ENCODE results near the gene DLEC1.
"Not testable (repeated sequence)": the region's sequence is repeated elsewhere in the genome, so short reads cannot be mapped to it uniquely, and the experiment has no call there.

DLEC1 gene

DNA sequence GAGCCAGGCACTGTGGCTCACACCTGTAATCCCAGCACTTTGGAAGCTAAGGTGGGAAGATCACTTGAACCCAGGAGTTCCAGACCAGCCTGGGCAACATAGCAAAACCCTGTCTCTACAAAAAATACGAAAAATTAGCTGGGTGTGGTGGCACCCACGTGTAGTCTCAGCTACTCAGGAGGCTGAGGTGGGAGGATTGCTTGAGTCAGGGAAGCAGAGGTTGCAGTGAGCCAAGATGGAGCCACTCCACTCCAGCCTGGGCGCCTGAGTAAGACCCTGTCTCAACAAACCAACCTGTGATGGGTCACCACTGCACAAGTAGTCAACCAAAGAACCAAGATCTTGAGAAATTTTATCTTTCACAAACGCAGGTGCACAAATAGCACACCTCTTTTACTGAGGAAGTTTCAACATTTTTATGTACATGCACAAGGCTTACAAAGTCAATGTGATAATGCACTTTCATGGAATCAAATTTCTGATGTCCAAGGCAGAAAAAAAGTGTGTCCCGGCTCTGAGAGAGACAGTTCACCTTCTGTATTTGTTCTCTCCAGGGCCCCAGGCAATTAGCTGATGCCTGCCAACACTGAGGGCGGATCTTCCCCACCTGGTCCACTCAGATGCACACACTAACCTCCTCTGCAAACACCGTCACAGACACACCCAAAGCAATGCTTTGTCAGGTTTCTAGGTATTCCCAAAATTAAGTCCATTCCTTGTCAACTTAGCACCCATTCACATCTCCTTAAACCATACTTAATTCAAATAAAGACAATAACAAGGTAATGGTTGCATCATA is 85.5 kb downstream of the DLEC1 start:
- no peak for DNase-seq

DNA sequence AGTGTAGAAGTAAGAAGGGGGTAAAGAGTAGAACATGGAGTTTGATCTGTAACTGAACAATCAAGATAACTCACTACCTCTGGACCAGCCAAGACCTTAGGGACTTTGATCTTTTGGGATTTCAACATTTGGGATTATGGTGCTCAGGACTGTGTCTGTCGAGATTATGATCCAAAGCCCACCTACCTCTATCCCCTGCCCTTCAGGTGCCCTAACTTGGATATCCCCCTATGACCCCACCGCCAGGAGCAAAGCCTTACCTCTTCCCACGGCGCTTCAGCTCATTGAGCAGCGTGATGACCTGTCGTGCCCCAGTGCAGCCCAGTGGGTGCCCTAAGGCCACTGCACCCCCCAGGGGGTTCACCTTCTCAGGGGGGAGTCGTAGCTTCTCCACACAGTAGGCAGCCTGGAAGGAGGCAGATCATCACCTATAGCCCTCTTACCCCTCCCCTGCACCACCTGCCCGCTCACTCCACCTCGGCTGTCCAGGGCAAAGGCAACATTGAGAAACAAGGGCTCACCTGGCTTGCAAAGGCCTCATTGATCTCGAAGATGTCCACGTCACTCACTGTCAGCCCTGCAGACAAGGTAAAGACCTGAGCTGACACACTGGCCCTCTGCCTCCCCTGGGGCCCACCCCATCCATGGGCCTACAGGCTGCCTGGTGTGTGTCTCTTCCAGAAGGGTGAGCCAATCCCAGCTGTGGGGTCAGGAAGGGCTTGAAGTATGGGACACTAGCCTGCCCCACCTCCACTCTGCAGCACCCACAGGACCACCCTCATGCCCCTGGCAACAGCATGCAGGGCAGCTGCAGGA is 86.5 kb downstream of the DLEC1 start:
- DNase-seq: no peak

DNA sequence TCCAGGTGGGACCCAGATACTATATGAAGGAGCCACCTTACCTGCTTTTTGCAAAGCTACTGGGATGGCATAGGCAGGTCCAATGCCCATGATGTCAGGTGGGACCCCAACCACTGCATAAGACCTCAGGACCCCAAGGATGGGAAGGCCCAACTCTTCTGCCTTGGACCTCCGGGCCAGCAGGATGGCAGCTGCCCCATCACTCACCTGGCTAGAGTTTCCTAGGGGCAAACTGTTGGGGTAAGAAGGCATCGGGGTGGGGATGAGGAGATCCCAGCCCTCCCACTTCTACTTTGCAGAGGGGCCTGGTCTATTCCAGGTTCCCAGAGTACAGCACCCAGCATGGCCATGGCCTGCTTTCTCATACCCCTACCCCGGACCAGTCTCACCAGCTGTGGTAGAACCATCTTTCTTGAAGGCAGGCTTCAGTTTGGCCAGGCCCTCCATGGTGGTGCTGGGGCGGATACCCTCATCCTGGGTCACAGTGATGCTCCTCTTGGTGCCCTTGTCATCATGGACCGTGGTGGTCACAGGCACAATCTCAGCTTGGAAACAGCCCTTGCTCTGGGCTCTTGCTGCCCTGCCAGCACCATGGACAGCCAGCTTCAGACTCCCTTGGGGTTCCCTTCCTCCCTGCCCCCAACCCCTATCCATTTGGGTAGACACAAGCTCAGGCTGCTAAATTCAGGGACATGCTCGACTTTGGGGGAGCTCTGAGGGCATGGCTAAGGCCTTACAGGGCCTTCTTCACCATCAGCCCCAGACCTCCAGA is 87.3 kb downstream of the DLEC1 start:
- DNase-seq: no peak

DNA sequence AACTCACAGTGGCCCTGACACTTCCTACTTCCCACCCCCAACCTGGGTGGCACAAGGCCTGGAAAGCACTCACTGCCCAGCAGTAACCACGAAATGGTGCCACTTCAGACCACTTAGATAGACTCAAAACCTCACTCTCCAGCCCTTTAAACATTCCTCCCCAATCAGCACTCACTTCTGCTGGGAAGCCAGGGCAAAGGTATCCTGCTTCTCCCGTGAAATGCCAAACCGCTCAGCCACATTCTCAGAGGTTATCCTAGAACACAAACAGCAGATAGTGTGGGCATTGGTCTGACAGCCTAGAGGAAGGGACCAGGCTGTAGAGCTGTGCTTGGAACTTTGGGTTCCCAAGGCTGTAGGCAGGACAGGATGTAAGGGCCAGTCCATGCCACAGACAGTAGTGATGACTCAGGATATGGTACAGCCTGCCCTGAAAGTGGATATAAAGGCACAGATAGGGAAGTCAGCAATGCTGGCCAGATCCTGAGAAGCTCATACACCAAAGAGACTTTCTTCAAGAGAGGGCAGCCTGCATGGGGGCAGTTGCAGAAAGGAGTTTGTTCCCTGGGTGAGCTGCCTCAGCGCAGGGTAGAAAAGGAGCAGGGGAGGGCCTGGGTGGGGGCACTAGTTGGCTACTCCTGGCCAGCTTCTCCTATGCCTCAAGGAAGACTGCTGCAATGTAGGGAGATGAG is 88.7 kb downstream of the DLEC1 start:
- no peak for DNase-seq

DNA sequence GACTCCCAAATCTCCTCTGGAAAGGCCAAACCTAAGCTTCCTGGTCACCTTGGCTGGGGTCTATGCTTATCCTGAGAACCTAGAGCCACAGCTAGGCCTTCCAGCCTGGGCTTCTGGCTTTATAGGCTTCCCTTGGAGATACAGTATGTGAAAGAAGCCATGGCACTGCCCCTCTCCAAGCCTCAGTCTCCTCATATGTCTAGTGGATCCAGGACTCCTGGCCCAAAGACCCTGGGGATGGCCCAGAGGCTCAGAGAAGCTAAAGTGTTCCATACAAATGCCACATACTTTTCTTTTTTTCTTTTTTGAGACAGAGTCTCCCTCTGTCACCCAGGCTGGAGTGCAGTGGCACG is 89.3 kb downstream of the DLEC1 start:
- DNase-seq: no peak

DNA sequence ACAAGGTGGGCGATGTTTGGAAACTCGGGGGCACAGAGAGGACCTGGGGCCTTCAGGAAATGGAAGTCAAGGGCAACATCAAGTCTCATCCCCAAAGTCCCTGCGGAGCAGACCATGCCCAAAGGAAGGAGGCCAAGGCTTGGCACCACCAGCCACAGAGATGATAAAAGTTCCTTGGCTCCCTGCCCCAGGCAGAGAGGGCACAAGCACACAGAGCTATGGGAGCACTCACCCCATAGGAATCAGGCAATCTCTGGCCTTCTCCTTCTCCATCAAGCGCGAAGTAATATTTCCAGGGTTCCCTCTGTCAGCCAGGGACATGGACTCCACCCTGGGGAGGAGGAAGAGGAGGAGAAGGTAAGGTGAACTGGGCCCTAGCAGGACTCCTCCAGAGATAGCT is 90.0 kb downstream of the DLEC1 start:
- no peak for DNase-seq

DNA sequence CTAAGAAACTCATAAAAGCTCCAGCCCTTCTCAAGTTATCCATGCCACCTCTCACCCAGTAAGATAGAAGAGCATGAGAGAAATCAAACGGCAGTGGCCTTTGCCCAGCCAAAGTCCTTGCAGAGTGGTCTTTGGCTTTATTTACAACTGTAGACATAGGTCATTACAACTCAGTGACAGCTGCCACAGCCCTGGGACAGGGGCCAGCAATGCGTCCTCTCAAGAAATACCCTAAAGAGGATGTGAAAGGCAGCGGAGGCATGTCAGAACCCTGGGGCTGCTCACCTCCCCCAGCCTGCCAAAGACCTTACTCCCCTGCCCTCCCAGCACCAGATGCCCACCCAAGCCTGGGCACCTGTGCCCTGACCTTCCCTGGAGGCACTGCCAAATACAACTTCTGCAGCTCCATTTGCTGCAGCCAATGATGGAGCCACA is 91.6 kb downstream of the DLEC1 start:
- no peak for DNase-seq

DNA sequence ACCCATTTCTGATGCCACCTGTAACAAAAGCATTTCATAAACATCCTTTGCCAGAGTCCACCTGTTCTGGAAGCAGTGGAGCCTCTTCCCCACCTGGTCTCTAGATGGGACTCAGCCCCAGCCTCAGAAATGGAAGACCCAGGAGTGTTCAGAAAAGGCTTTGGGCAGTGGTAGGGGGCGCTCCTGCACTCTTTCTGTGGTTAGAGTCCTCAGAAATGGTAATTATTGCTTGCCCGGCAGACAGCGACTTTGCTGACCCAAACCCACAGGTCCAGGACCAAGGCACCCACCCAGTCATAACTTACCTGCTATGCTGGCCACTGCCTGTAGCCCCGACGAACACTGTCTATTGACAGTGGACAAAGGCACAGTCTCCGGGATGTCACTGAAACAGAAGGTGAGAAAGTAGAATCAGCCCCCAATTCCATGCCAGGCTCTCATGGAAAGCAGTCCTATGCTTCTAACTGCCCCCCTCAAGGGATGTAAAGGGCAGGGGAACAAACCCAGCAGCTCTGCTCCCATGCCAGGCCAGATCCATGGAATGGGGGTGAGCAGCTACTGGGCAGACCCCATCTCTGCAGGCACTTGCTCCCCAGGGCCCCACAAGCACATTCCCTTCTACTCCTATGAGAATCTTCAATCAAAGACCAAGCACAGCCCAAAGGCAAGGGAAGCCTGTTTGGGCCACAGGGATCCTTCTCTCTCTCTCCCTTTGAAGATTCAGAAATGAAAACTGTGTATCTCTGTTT is 92.8 kb downstream of the DLEC1 start:
- DNase-seq: peak; percentile 47

DNA sequence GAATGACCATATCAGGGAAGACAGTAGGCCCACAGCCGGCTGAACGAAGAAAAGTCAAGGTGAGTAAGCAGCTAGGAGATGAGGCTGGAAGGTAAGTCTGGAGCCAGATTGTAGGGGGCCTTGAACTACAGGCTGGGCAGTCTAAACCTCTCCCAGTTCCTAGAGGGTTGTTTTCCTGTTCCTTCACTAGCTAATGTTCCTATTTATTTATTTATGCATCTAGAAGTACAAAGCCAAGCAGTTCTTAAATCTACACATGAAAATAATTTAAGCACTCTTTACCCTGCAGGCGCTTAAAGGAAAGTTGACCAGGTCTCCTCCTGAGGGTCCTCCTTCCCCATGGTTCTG is 94.2 kb downstream of the DLEC1 start:
- DNase-seq: no peak

DNA sequence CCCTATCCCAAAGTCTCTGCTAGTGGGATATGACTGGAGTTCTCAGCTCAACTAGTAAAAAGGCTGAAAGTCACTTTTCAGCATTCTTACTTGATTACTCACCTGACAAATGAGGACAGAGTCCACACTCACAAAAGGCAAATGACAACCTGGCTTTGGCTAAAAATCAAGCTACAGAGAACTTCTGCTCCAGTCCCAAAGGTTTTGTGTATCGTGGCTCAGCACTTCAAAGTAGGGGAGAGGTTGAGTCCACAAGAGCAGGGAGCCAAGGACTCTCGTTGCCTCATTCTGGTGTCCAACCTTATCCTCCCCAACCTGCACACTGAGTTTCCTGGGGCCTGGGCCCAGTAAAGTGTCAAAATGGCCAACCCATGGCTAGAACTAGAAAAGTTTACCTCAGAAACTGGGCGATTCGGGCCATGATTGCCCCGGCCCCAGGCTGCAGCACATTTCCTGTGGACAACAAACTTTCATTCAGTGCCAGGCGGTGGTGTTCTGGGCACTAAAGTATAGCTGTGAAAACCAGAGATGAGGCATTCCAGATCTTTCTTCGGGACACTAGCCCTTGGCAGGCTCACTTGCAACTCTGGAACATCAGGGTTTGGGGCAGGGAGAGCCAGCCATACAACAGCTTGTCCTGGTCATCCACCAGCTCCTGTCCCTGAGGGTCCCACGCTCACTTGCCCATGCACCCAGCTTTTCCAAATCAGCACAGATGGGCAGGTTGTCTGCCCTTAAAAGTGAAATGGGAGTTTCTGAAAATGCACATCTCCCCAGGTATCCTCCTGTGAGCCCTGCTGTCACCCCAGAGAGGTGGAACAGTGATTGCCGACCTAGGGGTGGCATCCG is 94.8 kb downstream of the DLEC1 start:
- DNase-seq: no peak

DNA sequence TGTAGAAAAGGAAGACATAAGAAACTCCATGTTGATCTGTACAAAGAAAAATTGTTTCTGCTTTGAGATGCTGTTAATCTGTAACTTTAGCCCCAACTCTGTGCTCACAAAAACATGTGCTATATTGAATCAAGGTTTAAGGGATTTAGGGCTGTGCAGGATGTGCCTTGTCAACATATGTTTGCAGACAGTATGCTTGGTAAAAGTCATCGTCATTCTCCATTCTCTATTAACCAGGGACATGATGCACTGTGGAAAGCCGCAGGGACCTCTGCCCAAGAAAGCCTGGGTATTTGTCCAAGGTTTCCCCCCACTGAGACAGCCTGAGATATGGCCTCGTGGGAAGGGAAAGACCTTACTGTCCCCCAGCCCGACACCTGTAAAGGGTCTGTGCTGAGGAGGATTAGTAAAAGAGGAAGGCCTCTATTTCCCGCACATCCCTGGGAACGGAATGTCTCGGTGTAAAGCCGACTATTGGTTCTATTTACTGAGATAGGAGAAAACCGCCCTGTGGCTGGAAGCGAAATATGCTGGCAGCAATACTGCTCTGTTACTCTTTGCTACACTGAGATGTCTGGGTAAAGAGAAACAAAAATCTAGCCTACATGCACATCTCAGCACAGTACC is 95.6 kb downstream of the DLEC1 start:
- not testable (repeated sequence) for DNase-seq

DNA sequence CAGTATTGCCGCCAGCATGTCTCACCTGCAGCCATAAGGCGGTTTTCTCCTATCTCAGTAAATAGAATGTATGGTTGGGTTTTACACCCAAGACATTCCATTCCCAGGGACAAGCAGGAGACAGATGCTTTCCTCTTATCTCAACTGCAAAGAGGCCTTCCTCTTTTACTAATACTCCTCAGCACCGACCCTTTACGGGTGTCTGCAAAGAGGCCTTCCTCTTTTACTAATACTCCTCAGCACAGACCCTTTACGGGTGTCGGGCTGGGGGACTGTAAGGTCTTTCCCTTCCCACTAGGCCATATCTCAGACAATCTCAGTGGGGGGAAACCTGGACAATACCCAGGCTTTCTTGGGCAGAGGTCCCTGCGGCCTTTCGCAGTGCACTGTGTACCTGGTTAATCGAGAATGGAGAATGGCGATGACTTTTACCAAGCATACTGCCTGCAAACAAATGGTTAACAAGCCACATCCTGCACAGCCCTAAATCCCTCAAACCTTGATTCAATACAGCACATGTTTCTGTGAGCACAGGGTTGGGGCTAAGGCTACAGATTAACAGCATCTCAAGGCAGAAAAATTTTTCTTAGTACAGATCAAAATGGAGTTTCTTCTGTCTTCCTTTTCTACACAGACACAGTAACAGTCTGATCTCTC is 96.7 kb downstream of the DLEC1 start:
- peak; percentile 23 for DNase-seq

DNA sequence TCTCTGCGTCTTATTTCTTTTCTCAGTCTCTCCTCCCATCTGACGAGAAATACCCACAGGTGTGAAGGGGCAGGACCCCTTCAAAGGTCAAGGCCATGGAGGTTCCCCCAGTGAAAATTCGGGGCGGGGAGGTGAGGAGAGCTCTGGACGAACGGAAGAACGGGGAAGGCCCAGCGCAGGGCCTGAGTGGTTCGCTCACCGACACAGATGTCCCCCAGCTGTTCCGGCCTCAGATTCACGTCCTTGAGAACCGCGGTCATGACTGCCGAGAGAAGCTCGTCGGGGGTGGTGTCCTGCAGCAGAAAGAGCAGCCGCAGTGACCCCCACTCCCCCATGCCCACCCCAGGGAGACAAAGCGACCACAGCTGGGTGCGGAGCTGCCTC is 97.4 kb downstream of the DLEC1 start:
- peak; percentile 12 for DNase-seq

DNA sequence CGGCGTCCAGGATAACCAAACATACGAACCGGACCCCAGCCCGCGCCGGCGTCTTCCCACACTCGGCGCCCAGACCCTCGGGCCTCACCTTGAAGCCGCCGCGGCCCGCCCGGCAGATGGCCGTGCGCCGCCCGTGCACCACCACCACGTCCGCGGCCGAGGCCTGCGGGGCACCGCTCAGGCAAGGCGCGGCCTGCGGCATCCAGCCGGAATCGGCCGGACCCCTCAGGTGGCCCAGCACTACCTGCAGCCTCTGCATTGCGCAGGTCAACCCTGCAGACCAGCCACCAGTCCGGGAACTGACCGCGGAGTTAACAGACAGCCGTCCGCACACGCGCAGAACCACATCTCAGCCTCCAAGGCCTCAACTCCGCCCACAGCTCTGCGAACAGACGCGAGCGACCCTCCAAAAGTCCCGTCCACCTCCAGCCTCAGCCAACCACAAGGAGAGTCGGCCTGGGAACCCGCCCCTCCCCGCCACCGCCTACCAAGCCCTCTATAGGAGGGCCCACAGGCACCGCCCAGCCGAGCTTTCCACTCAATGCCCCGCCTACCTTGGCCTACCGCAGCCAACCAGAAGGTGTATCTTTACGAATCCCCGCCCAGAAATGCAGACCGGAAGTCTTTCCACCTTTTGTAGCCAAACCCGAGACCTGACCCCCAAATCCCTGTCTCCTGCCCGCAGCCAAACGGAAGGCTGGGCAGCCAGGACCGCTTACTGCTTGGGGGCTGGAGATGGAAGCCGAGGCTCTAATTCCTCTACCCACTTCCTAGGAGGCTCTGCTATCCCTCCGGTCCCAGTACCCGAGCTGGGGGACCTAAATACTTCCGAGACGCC is 98.0 kb downstream of the DLEC1 start, which contains the start of gene ACAA1:
Gene ACAA1 (minus strand): TSS at position 351 of the 838 bp plus-strand sequence. CDS start 92 bp downstream, at position 259.
- peak; percentile 100 for DNase-seq

DNA sequence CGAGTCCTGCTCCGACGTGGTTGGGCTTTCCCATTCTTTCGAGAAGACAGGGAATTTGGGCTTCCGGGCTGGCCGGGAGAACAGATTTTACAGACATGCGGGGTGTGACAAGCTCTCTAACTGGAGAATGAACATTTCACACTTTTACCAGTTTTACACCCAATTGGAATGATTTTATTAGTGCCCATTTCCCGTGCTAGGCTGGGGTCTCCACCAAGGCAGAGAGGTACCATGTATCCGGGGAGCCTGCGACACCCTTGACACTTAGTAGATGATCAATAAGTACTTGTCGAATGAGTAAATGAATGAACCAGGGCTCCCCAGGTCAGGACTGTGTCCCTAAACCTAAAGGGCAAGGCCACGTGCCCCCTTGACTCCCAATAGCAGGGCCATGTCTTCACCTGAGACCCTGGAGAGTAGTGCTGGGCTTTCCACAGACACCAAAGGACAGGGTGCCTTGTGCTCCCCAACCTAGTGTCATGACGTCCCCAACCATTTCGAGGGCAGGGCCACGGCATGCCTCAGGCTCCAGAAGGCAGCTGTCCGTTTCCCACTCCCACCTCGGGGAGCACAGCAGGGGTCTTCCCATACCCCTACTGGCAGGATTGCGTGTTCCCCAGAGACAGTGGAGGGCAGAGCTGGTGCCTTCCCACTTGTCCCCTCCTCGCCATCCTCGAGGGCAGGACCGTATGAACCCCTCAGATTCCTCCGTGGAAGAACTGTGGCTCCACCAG is 98.8 kb downstream of the DLEC1 start:
- DNase-seq: peak; percentile 34

DNA sequence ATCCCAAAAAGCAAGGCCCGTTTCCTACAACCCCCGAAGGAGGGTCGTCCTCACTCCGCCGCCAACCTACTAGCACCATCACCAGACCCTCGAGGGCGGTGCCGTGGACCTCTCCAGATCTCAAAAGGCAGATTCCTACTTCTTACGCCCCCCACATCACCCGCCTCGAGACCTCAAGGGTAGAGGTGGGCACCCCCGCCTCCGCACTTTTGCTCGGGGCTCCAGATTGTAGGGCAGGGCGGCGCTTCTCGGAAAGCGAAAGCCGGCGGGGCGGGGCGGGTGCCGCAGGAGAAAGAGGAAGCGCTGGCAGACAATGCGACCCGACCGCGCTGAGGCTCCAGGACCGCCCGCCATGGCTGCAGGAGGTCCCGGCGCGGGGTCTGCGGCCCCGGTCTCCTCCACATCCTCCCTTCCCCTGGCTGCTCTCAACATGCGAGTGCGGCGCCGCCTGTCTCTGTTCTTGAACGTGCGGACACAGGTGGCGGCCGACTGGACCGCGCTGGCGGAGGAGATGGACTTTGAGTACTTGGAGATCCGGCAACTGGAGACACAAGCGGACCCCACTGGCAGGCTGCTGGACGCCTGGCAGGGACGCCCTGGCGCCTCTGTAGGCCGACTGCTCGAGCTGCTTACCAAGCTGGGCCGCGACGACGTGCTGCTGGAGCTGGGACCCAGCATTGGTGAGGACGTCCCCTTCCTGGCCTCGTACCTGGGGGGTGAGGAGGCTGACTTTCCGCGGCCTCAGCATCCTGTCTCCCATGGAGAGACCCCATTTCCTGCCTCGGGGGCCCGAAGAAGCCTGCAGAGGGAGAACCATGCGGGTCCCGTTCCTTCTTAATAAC is 99.6 kb downstream of the DLEC1 start, which contains the start of gene MYD88:
Gene MYD88 (plus strand): TSS at position 313 of the 842 bp plus-strand sequence. CDS start 40 bp downstream, at position 353.
- DNase-seq: peak; percentile 92

DNA sequence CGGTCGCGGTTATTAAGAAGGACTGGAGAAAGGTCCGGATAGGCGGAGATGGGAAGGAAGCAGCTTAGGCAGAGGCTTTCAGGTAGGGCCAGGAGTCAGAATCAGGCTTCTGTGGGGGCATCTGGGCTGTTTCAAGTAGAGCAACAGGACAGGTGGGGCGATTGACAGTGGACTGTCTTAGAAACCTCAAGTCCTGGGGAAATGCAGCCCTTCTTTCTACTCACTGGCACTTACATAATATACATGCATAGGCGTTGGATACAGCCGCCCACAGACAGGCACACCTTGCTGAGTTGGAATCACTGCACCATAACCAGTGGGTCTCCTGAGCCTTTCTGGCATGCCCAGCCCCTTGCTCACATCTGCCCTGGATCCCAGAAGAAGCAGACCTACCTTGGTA is 100.2 kb downstream of the DLEC1 start:
- DNase-seq: no peak
